NCI-H748 treated with DMSO at 0.1 percent for 48 hours (cell line): ENCODE results near the gene COX4I2.

Experiments
- DNase-seq: peaks from one replicate; lab custom pipeline; 2025; lab: John Stamatoyannopoulos, UW

COX4I2 gene

GRCh38 chr20:31677553-31678260 is 40.0 kb downstream of the COX4I2 start:
- no peak for DNase-seq

- DNase-seq = no peak
These were observed 41.0 kb downstream of the COX4I2 start for GRCh38 chr20:31678389-31679356.

- no peak for DNase-seq
These were observed 41.9 kb downstream of the COX4I2 start for GRCh38 chr20:31679357-31680285.

GRCh38 chr20:31680286-31681127 is 42.8 kb downstream of the COX4I2 start:
- no peak for DNase-seq

- DNase-seq = no peak
These were observed 43.5 kb downstream of the COX4I2 start for GRCh38 chr20:31681128-31681727.

- DNase-seq = no peak
These were observed 44.1 kb downstream of the COX4I2 start for GRCh38 chr20:31681769-31682168.

- no peak for DNase-seq
These were observed 44.6 kb downstream of the COX4I2 start for GRCh38 chr20:31682352-31682751.

- no peak for DNase-seq
These were observed 45.2 kb downstream of the COX4I2 start for GRCh38 chr20:31682927-31683326.

GRCh38 chr20:31684153-31685015 is 46.7 kb downstream of the COX4I2 start:
- DNase-seq = no peak

- DNase-seq = no peak
These were observed 48.3 kb downstream of the COX4I2 start for GRCh38 chr20:31685853-31686643.

GRCh38 chr20:31687777-31688176 is 50.1 kb downstream of the COX4I2 start:
- no peak for DNase-seq

- no peak for DNase-seq
These were observed 51.4 kb downstream of the COX4I2 start for GRCh38 chr20:31689141-31689540.

GRCh38 chr20:31690124-31690666 is 52.5 kb downstream of the COX4I2 start:
- no peak for DNase-seq

- no peak for DNase-seq
These were observed 54.0 kb downstream of the COX4I2 start for GRCh38 chr20:31691646-31692275.

GRCh38 chr20:31693402-31693801 is 55.7 kb downstream of the COX4I2 start:
- DNase-seq = no peak

- DNase-seq = no peak
These were observed 56.4 kb downstream of the COX4I2 start for GRCh38 chr20:31693987-31694661.
